Measurements from ENCODE around the gene JAGN1. TPM values are rescaled to one million over a fixed set of nuclear protein-coding genes. Genes with fewer than 3 reads are reported as not detected.
A peak's percentile ranks its signal among the peaks of the same experiment; 100 is the strongest.
"Not testable (repeated sequence)": the region's sequence is repeated elsewhere in the genome, so short reads cannot be mapped to it uniquely, and the experiment has no call there.

The JAGN1 gene
- total RNA-seq (24.2 TPM), polyA plus RNA-seq (37.5 TPM)
- long read RNA-seq, donor 1, partial matches to known transcripts = 0 of 3 reads
- long read RNA-seq, donor 1, other reads (novel, unspliced or antisense) = 0 of 3 reads
- long read RNA-seq, donor 2, transcript JAGN1-201 (2 exons, 1,675 nt) = major isoform, 36 of 36 reads
- long read RNA-seq, donor 2, partial matches to known transcripts = 0 of 36 reads
- long read RNA-seq, donor 2, other reads (novel, unspliced or antisense) = 0 of 36 reads
- long read RNA-seq, donor 3, transcript JAGN1-201 (2 exons, 1,675 nt) = major isoform, 48 of 48 reads
- long read RNA-seq, donor 3, partial matches to known transcripts = 0 of 48 reads
- long read RNA-seq, donor 3, other reads (novel, unspliced or antisense) = 0 of 48 reads
- long read RNA-seq, donor 4, transcript JAGN1-201 (2 exons, 1,675 nt) = major isoform, 15 of 16 reads
- long read RNA-seq, donor 4, partial matches to known transcripts = 0 of 16 reads
- long read RNA-seq, donor 4, other reads (novel, unspliced or antisense) = 0 of 16 reads
- long read RNA-seq, donor 5, transcript JAGN1-201 (2 exons, 1,675 nt) = major isoform, 35 of 36 reads
- long read RNA-seq, donor 5, partial matches to known transcripts = 0 of 36 reads
- long read RNA-seq, donor 5, other reads (novel, unspliced or antisense) = 0 of 36 reads
- long read RNA-seq, donor 6, transcript JAGN1-201 (2 exons, 1,675 nt) = major isoform, 22 of 22 reads
- long read RNA-seq, donor 6, partial matches to known transcripts = 0 of 22 reads
- long read RNA-seq, donor 6, other reads (novel, unspliced or antisense) = 0 of 22 reads
- long read RNA-seq, donor 7, transcript JAGN1-201 (2 exons, 1,675 nt) = major isoform, 19 of 21 reads
- long read RNA-seq, donor 7, partial matches to known transcripts = 0 of 21 reads
- long read RNA-seq, donor 7, other reads (novel, unspliced or antisense) = 0 of 21 reads
- long read RNA-seq, donor 8, transcript JAGN1-201 (2 exons, 1,675 nt) = major isoform, 12 of 13 reads
- long read RNA-seq, donor 8, partial matches to known transcripts = 0 of 13 reads
- long read RNA-seq, donor 8, other reads (novel, unspliced or antisense) = 0 of 13 reads
- long read RNA-seq, donor 9, transcript JAGN1-201 (2 exons, 1,675 nt) = major isoform, 16 of 16 reads
- long read RNA-seq, donor 9, partial matches to known transcripts = 0 of 16 reads
- long read RNA-seq, donor 9, other reads (novel, unspliced or antisense) = 0 of 16 reads
- long read RNA-seq, donor 10, transcript JAGN1-201 (2 exons, 1,675 nt) = major isoform, 28 of 28 reads
- long read RNA-seq, donor 10, partial matches to known transcripts = 0 of 28 reads
- long read RNA-seq, donor 10, other reads (novel, unspliced or antisense) = 0 of 28 reads

DNA sequence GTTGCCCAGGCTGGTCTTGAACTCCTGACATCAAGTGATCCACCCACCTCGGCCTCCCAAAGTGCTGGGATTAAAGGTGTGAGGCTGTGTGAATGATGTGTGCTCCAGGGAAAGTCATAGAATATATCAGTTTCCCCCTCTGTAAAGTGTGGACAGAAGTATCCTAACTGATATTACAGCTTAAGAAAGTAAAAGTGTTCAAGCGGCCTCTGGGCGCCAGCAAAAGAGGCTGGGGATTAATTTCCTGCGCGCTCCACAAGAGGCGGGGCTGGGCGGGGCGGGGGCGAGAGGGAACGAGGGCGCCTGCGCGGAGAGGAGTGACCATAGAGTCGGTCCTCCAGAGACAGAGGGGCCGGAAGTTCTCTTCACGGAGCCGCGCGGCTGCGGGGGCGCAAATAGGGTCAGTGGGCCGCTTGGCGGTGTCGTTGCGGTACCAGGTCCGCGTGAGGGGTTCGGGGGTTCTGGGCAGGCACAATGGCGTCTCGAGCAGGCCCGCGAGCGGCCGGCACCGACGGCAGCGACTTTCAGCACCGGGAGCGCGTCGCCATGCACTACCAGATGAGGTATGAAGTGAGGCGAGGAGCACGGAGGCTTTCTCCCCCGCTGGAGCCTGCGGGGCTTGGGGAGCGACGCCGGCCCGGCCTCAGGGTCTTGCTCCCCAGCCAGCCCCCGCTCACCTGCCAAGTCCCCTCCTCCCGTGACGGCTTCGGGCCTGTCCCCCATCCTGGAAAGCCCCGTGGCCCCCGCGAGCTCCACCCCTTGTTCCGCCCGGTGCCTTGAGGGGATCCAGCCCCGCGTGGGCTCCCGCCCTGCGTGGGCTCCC, at the start of gene JAGN1:
TSS of gene JAGN1 (plus strand) at position 362 of the 823 bp plus-strand sequence. CDS start at position 475, 113 bp downstream.
- WGBS = under 1% methylated on average over 62 of the region's 62 CpGs
- DNase-seq (ENCODE audit: low read depth in 6 of 9, low spot score in 9 of 9) = peak; percentile 73 to 96 (median 90)
- Histone ChIP-seq H3K9me3 (ENCODE audit: control insufficient read depth in 2 of 2, insufficient read depth in 1 of 2, low read length in 1 of 2) (no peaks in the 10 kb centered on the region), H3K36me3 (ENCODE audit: control insufficient read depth in 2 of 2, insufficient read depth in 2 of 2, low read length in 1 of 2) (peaks cover 7 to 21% of the 10 kb centered on the region in 2 donors), H3K4me1 (ENCODE audit: control insufficient read depth in 2 of 2, insufficient read depth in 2 of 2, low read length in 2 of 2) (peaks cover 2 to 12% of the 10 kb centered on the region in 2 donors), H3K27me3 (ENCODE audit: control insufficient read depth in 2 of 2, insufficient read depth in 1 of 2, low read length in 1 of 2) (no peaks in the 10 kb centered on the region), H3K27ac (ENCODE audit: low read depth in 1 of 2, low read length in 1 of 2) (peak within 1 kb of the TSS; percentile 89 to 98), H3K4me3 (ENCODE audit: low read length in 2 of 2) (peak within 1 kb of the TSS; percentile 79 to 99)

- WGBS = 86% methylated on average over 8 of the region's 8 CpGs
- H3K27ac ChIP-seq (ENCODE audit: low read depth in 1 of 2, low read length in 1 of 2) = no peak overlapping the region
- no peak for DNase-seq (ENCODE audit: low read depth in 6 of 9, low spot score in 9 of 9)
- H3K9me3 ChIP-seq (ENCODE audit: control insufficient read depth in 2 of 2, insufficient read depth in 1 of 2, low read length in 1 of 2) = no peaks in the 10 kb centered on the region
- H3K27me3 ChIP-seq (ENCODE audit: control insufficient read depth in 2 of 2, insufficient read depth in 1 of 2, low read length in 1 of 2) = no peaks in the 10 kb centered on the region
- H3K36me3 ChIP-seq (ENCODE audit: control insufficient read depth in 2 of 2, insufficient read depth in 2 of 2, low read length in 1 of 2) = peaks cover 25 to 37% of the 10 kb centered on the region in 2 donors
- peaks cover 9 to 27% of the 10 kb centered on the region in 2 donors for H3K4me1 ChIP-seq (ENCODE audit: control insufficient read depth in 2 of 2, insufficient read depth in 2 of 2, low read length in 2 of 2)
- no peak overlapping the region for H3K4me3 ChIP-seq (ENCODE audit: low read length in 2 of 2)
Measured at GRCh38 chr3:9841015-9841414, 49.4 kb upstream of the JAGN1 start.

GRCh38 chr3:9843715-9844438, 46.5 kb upstream of the JAGN1 start, which contains the start of gene RPUSD3:
TSS of gene RPUSD3 (minus strand) at chr3:9844008. CDS start at chr3:9843990, 18 bp downstream.
- peak within 1 kb of the TSS; percentile 70 to 79 for H3K27ac ChIP-seq (ENCODE audit: low read depth in 1 of 2, low read length in 1 of 2)
- H3K4me1 ChIP-seq (ENCODE audit: control insufficient read depth in 2 of 2, insufficient read depth in 2 of 2, low read length in 2 of 2) = peaks cover 9 to 17% of the 10 kb centered on the region in 2 donors
- WGBS = under 1% methylated on average over 42 of the region's 42 CpGs
- peak; percentile 89 to 98 (median 93) for DNase-seq (ENCODE audit: low read depth in 6 of 9, low spot score in 9 of 9)
- H3K27me3 ChIP-seq (ENCODE audit: control insufficient read depth in 2 of 2, insufficient read depth in 1 of 2, low read length in 1 of 2) = no peaks in the 10 kb centered on the region
- peaks cover 13 to 30% of the 10 kb centered on the region in 2 donors for H3K36me3 ChIP-seq (ENCODE audit: control insufficient read depth in 2 of 2, insufficient read depth in 2 of 2, low read length in 1 of 2)
- H3K4me3 ChIP-seq (ENCODE audit: low read length in 2 of 2) = peak within 1 kb of the TSS; percentile 87 to 96
- H3K9me3 ChIP-seq (ENCODE audit: control insufficient read depth in 2 of 2, insufficient read depth in 1 of 2, low read length in 1 of 2) = peaks cover 0 to 8% of the 10 kb centered on the region in 2 donors

GRCh38 chr3:9846231-9846630, 44.2 kb upstream of the JAGN1 start:
- no peak for DNase-seq (ENCODE audit: low read depth in 6 of 9, low spot score in 9 of 9)
- H3K9me3 ChIP-seq (ENCODE audit: control insufficient read depth in 2 of 2, insufficient read depth in 1 of 2, low read length in 1 of 2) = peaks cover 0 to 8% of the 10 kb centered on the region in 2 donors
- no peak overlapping the region for H3K4me3 ChIP-seq (ENCODE audit: low read length in 2 of 2)
- no peak overlapping the region for H3K27ac ChIP-seq (ENCODE audit: low read depth in 1 of 2, low read length in 1 of 2)
- 79% methylated on average over 6 of the region's 6 CpGs for WGBS
- H3K4me1 ChIP-seq (ENCODE audit: control insufficient read depth in 2 of 2, insufficient read depth in 2 of 2, low read length in 2 of 2) = peaks cover 9 to 17% of the 10 kb centered on the region in 2 donors
- H3K27me3 ChIP-seq (ENCODE audit: control insufficient read depth in 2 of 2, insufficient read depth in 1 of 2, low read length in 1 of 2) = no peaks in the 10 kb centered on the region
- peaks cover 9 to 10% of the 10 kb centered on the region in 2 donors for H3K36me3 ChIP-seq (ENCODE audit: control insufficient read depth in 2 of 2, insufficient read depth in 2 of 2, low read length in 1 of 2)

GRCh38 chr3:9846931-9847488, 43.4 kb upstream of the JAGN1 start:
- peaks cover 1 to 2% of the 10 kb centered on the region in 2 donors for H3K36me3 ChIP-seq (ENCODE audit: control insufficient read depth in 2 of 2, insufficient read depth in 2 of 2, low read length in 1 of 2)
- H3K4me1 ChIP-seq (ENCODE audit: control insufficient read depth in 2 of 2, insufficient read depth in 2 of 2, low read length in 2 of 2) = peaks cover 9 to 17% of the 10 kb centered on the region in 2 donors
- H3K9me3 ChIP-seq (ENCODE audit: control insufficient read depth in 2 of 2, insufficient read depth in 1 of 2, low read length in 1 of 2) = peaks cover 0 to 8% of the 10 kb centered on the region in 2 donors
- no peak for DNase-seq (ENCODE audit: low read depth in 6 of 9, low spot score in 9 of 9)
- no peak overlapping the region for H3K4me3 ChIP-seq (ENCODE audit: low read length in 2 of 2)
- H3K27me3 ChIP-seq (ENCODE audit: control insufficient read depth in 2 of 2, insufficient read depth in 1 of 2, low read length in 1 of 2) = no peaks in the 10 kb centered on the region
- no peak overlapping the region for H3K27ac ChIP-seq (ENCODE audit: low read depth in 1 of 2, low read length in 1 of 2)
- WGBS = 97% methylated on average over 6 of the region's 6 CpGs

DNA sequence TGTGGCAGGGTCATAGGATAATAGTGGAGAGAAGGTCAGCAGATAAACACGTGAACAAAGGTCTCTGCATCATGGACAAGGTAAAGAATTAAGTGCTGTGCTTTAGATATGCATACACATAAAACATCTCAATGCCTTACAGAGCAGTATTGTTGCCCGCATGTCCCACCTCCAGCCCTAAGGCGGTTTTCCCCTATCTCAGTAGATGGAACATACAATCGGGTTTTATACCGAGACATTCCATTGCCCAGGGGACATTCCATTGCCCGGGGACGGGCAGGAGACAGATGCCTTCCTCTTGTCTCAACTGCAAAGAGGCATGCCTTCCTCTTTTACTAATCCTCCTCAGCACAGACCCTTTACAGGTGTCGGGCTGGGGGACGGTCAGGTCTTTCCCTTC, 42.5 kb upstream of the JAGN1 start:
- H3K27me3 ChIP-seq (ENCODE audit: control insufficient read depth in 2 of 2, insufficient read depth in 1 of 2, low read length in 1 of 2); H3K4me3 ChIP-seq (ENCODE audit: low read length in 2 of 2); H3K36me3 ChIP-seq (ENCODE audit: control insufficient read depth in 2 of 2, insufficient read depth in 2 of 2, low read length in 1 of 2); H3K9me3 ChIP-seq (ENCODE audit: control insufficient read depth in 2 of 2, insufficient read depth in 1 of 2, low read length in 1 of 2); DNase-seq (ENCODE audit: low read depth in 6 of 9, low spot score in 9 of 9); H3K27ac ChIP-seq (ENCODE audit: low read depth in 1 of 2, low read length in 1 of 2): not testable (repeated sequence)
- 79% methylated on average over 9 of the region's 9 CpGs for WGBS
- peaks cover 7 to 13% of the 10 kb centered on the region in 2 donors for H3K4me1 ChIP-seq (ENCODE audit: control insufficient read depth in 2 of 2, insufficient read depth in 2 of 2, low read length in 2 of 2)

- WGBS = 49% methylated on average over 4 of the region's 4 CpGs
- peak in 1 of 9 donors; percentile 40 for DNase-seq (ENCODE audit: low read depth in 6 of 9, low spot score in 9 of 9)
Measured at GRCh38 chr3:9848860-9849259, 41.5 kb upstream of the JAGN1 start.

More at GRCh38 chr3:9848860-9849259, 41.5 kb upstream of the JAGN1 start:
- not testable (repeated sequence) for H3K9me3 ChIP-seq (ENCODE audit: control insufficient read depth in 2 of 2, insufficient read depth in 1 of 2, low read length in 1 of 2); H3K27me3 ChIP-seq (ENCODE audit: control insufficient read depth in 2 of 2, insufficient read depth in 1 of 2, low read length in 1 of 2); H3K4me3 ChIP-seq (ENCODE audit: low read length in 2 of 2); H3K4me1 ChIP-seq (ENCODE audit: control insufficient read depth in 2 of 2, insufficient read depth in 2 of 2, low read length in 2 of 2); H3K27ac ChIP-seq (ENCODE audit: low read depth in 1 of 2, low read length in 1 of 2); H3K36me3 ChIP-seq (ENCODE audit: control insufficient read depth in 2 of 2, insufficient read depth in 2 of 2, low read length in 1 of 2)
